ENCODE data around the gene PIGC.

Gene PIGC

GRCh38 chr1:172443666-172444453 is at the start of gene PIGC (continued):
- no peak for TF ChIP-seq ZNF274 (IDR thresholded peaks at IDR 0.05; ENCODE audit: low read length)
- TF ChIP-seq ZNF274 (tag by site-specific recombination; IDR thresholded peaks at IDR 0.05; ENCODE audit: borderline replicate concordance), result no peak
- no peak for TF ChIP-seq AEBP2 (tag by site-specific recombination; IDR thresholded peaks at IDR 0.05; ENCODE audit: borderline replicate concordance)
- TF ChIP-seq KLF16 (tag by site-specific recombination; IDR thresholded peaks at IDR 0.05), result 0 out of 2 replicates have a peak, but pooled peaks have one; percentile 55
- TF ChIP-seq PRDM1 (tag by site-specific recombination; IDR thresholded peaks at IDR 0.05), result no peak
- peak; percentile 54; the same call in 1 of the 2 replicates for TF ChIP-seq ZNF391 (tag by site-specific recombination; IDR thresholded peaks at IDR 0.05; ENCODE audit: borderline replicate concordance, low read depth)
- peak; percentile 53; the same call in 1 of the 2 replicates for TF ChIP-seq ZNF692 (tag by site-specific recombination; IDR thresholded peaks at IDR 0.05)
- no peak for TF ChIP-seq KLF9 (tag by site-specific recombination; IDR thresholded peaks at IDR 0.05; ENCODE audit: low read depth)
- TF ChIP-seq ZNF426 (tag by site-specific recombination; IDR thresholded peaks at IDR 0.05), result no peak
- TF ChIP-seq IKZF3 (tag by site-specific recombination; IDR thresholded peaks at IDR 0.05), result no peak
- TF ChIP-seq ZIC2 (tag by site-specific recombination; IDR thresholded peaks at IDR 0.05), result peak; percentile 65
- TF ChIP-seq HIC1 (tag by site-specific recombination; IDR thresholded peaks at IDR 0.05), result no peak
- no peak for TF ChIP-seq ZNF184 (tag by site-specific recombination; IDR thresholded peaks at IDR 0.05)
- no peak for TF ChIP-seq ZFP3 (tag by site-specific recombination; IDR thresholded peaks at IDR 0.05; ENCODE audit: low read depth)
- TF ChIP-seq ZBTB21 (tag by site-specific recombination; IDR thresholded peaks at IDR 0.05), result no peak
- peak; percentile 51; the same call in 1 of the 2 replicates for TF ChIP-seq ZNF629 (tag by site-specific recombination; IDR thresholded peaks at IDR 0.05)
- peak; percentile 73 for TF ChIP-seq ZNF580 (tag by site-specific recombination; IDR thresholded peaks at IDR 0.05)
- TF ChIP-seq ZNF18 (tag by site-specific recombination; IDR thresholded peaks at IDR 0.05), result no peak
- no peak for TF ChIP-seq ZNF521 (tag by site-specific recombination; IDR thresholded peaks at IDR 0.05)
- no peak for TF ChIP-seq ZNF239 (tag by site-specific recombination; IDR thresholded peaks at IDR 0.05)
- TF ChIP-seq TCF7L2 (IDR thresholded peaks at IDR 0.05; ENCODE audit: borderline replicate concordance, low read depth, low read length), result no peak
- TF ChIP-seq ZSCAN18 (tag by site-specific recombination; IDR thresholded peaks at IDR 0.05), result no peak
- TF ChIP-seq MEIS1 (CRISPR knock-in tag; IDR thresholded peaks at IDR 0.05; ENCODE audit: borderline replicate concordance), result no peak
- TF ChIP-seq ZNF335 (tag by site-specific recombination; conservative IDR thresholded peaks at IDR 0.05), result peak; percentile 62
- no peak for TF ChIP-seq ZNF658 (tag by site-specific recombination; IDR thresholded peaks at IDR 0.05)
- no peak for TF ChIP-seq ZNF626 (tag by site-specific recombination; IDR thresholded peaks at IDR 0.05)
- peak; percentile 51; the same call in 1 of the 2 replicates for TF ChIP-seq ZNF785 (tag by site-specific recombination; IDR thresholded peaks at IDR 0.05)
- TF ChIP-seq ZNF2 (tag by site-specific recombination; IDR thresholded peaks at IDR 0.05), result peak; percentile 80
- no peak for TF ChIP-seq ZNF221 (tag by site-specific recombination; IDR thresholded peaks at IDR 0.05; ENCODE audit: borderline replicate concordance)
- TF ChIP-seq ZNF544 (tag by site-specific recombination; IDR thresholded peaks at IDR 0.05), result no peak
- peak; percentile 40; the same call in 1 of the 2 replicates for TF ChIP-seq FEZF1 (tag by site-specific recombination; IDR thresholded peaks at IDR 0.05)
